ENCODE data around the gene KLF4. TPM values are rescaled to one million over a fixed set of nuclear protein-coding genes. Genes with fewer than 3 reads are reported as not detected.

KLF4 gene
- polyA plus RNA-seq, 4 donors = 6.0 to 9.2 (median 8.0) TPM

DNA sequence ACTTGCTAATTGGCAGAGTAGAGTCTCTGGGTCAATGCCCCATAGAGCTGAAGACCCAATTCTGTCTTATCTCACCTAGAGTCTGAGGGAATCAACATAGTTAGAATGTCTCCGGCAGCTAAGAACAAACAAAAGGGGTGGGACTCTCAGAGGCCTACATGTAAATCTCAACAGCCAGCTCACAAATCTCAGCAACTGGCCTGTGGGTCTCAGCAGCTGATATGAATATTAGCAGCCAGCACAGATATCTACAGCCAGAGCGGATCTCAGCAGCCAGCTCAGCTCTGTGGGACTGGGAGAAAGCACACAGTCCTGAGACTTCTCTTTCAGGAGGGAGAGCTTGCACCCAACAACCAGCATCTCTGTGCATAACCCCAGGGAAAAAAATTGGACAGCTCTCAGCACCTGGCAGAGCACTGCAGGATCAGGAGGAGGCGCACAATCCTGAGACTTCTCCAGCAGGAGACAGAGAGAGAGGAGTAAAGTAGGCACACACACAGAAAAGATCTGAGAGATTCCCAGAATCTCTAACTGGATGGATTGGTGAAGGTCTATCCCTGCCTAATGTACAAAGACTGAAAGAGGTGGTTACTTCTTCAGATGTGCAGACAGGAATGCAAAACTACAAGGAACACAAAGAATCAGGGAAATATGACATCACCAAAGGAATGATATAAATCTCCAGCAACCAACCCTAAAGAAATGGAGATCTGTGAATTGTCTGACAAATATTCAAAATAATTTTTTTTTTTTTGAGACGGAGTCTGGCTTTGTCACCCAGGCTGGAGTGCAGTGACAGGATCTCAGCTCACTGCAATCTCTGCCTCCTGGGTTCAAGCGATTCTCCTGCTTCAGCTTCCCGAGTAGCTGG, 29.2 kb downstream of the KLF4 start:
- no peak for DNase-seq (ENCODE audit: low read depth in 4 of 4, low spot score in 2 of 4)

DNA sequence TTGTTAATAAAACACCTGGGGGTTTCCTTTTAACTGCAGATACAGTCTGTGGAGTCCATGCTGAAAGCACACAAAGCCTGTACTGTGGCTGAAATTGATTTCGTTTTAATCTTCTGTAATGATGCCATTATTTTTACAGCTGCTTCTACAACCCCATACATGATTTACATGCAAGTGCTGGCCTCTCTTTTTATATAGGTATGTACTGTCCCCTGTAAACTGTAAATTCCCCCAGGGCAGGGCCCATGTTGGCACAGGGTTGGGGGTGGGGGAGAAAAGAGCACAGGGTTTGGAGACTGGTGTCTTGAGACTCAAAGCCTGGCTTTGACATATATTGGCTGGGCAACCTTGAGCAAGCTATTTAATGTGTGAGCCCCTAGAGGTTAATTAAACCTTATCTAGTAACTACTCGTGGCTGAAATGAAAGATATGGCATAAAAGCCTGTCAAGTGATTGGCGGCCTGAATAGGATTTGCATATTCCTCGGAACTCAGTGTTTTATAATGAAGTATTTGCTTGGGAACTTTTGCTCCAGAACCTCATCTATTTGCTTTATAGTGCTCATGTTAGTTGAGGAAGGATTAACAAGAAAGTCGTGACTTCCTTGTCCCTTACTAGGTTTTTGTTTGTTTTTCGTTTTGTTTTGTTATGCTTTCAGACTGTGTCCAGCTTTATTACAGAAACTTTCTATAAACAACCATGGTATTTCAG, 34.0 kb downstream of the KLF4 start:
- DNase-seq (ENCODE audit: low read depth in 4 of 4, low spot score in 2 of 4) = no peak

GRCh38 chr9:107453479-107453878, 36.1 kb downstream of the KLF4 start:
- no peak for DNase-seq (ENCODE audit: low read depth in 4 of 4, low spot score in 2 of 4)

GRCh38 chr9:107447834-107448233, 41.7 kb downstream of the KLF4 start:
- no peak for DNase-seq (ENCODE audit: low read depth in 4 of 4, low spot score in 2 of 4)

DNA sequence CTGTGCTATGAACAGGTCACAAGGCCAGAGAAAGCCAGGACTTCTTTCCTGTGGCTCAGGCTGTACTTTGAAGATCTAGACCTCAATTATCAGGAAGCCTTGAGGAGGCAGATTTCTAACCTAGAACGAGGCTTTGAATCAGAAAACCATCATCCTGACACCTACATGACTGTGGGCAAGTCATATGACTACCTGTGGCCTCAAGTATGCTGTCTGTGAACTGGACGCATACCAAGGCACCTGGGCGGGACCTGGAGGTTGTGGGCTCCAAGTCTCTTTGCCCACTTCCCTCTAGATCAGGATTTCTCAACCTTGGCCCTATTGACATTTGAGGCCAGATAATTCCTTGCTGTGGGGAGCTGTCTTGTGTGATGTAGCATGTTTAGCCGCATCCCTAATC, 42.5 kb downstream of the KLF4 start:
- no peak for DNase-seq (ENCODE audit: low read depth in 4 of 4, low spot score in 2 of 4)

GRCh38 chr9:107446491-107446890, 43.1 kb downstream of the KLF4 start:
- DNase-seq (ENCODE audit: low read depth in 4 of 4, low spot score in 2 of 4) = no peak

- no peak for DNase-seq (ENCODE audit: low read depth in 4 of 4, low spot score in 2 of 4)
Observed at GRCh38 chr9:107443786-107444185, 45.8 kb downstream of the KLF4 start.

DNA sequence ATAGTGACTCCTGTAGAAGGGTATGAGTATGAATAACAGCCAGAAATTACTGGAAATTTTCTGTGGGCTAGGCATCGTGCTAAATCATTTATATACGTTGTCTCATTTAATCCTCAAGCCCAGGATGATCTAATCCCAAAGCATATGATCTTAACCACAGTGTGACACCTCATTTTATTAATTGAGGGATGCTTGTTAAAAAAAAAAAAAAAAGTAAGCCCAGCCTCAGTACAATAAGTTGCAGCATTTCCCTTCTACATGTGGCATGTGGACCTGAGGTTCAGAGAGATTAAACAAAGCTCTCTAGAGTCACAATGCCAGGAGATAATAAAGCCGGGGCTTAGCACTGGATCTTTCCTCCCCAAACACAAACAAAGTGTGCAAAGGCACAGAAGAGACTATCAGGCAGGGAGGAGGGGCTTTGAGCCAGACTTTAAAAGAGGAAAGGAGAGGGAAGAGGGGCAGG, 49.5 kb downstream of the KLF4 start:
- no peak for DNase-seq (ENCODE audit: low read depth in 4 of 4, low spot score in 2 of 4)

GRCh38 chr9:107438211-107439031, 51.1 kb downstream of the KLF4 start:
- DNase-seq (ENCODE audit: low read depth in 4 of 4, low spot score in 2 of 4) = no peak

DNA sequence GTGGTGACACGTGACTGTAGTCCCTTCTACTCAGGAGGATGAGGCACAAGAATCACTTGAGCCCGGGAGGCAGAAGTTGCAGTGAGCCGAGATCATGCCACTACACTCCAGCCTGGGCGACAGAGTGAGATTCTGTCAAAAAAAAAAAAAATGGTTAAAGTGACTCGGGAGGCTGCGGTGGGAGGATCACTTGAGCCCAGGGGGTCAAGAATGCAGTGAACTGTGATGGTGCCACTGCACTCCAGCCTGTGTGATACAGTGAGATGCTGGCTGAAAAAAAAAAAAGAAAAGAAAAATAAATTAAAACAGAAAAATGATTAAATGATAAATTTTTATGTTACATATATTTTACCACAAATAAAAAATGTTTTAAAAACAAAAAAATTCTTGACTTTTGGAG, 51.9 kb downstream of the KLF4 start:
- DNase-seq (ENCODE audit: low read depth in 4 of 4, low spot score in 2 of 4) = no peak

DNA sequence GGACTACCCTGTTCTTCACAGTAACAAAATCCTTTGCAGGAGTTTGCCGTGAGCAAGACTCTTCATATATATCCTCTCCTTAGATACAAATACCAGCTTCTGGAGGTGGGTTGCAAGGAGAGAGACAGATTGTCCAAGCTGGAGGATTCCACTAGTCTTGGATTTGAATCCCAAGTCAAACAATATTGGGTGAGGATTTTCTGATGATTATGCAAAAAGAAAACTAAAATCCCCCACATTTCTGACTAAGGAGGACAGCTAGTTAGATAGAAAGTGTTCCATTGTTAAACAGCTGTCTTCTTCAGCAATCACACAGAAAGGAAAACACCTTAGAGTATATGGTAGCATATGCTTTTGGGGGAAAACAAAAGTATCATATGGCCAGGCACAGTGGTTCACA, 54.2 kb downstream of the KLF4 start:
- DNase-seq (ENCODE audit: low read depth in 4 of 4, low spot score in 2 of 4) = no peak

Other genes starting within 250 kb of the KLF4 start
- 100 to 1,000 TPM; 129 to 153 (median 133) TPM for gene RAD23B, start 206.5 kb downstream of the KLF4 start, polyA plus RNA-seq (ENCODE audit: insufficient read length in 4 of 4)

Data from left renal cortex interstitium (tissue), 4 donors.